A375 (cell line): ENCODE measurements around the gene USP53. TPM values are rescaled to one million over a fixed set of nuclear protein-coding genes. Genes with fewer than 3 reads are reported as not detected.

ENCODE experiments used
- total RNA-seq: library from RNA; depleted of rRNA; stranded (reverse); fragments of >200 nt; shearing (Covaris generic); gene quantifications from 2 replicates; pipeline ENCODE4 v1.2.3, GENCODE V29; 2014; rRNA removed

USP53 gene
- 35.7 and 45.4 TPM in 2 replicates for total RNA-seq

DNA sequence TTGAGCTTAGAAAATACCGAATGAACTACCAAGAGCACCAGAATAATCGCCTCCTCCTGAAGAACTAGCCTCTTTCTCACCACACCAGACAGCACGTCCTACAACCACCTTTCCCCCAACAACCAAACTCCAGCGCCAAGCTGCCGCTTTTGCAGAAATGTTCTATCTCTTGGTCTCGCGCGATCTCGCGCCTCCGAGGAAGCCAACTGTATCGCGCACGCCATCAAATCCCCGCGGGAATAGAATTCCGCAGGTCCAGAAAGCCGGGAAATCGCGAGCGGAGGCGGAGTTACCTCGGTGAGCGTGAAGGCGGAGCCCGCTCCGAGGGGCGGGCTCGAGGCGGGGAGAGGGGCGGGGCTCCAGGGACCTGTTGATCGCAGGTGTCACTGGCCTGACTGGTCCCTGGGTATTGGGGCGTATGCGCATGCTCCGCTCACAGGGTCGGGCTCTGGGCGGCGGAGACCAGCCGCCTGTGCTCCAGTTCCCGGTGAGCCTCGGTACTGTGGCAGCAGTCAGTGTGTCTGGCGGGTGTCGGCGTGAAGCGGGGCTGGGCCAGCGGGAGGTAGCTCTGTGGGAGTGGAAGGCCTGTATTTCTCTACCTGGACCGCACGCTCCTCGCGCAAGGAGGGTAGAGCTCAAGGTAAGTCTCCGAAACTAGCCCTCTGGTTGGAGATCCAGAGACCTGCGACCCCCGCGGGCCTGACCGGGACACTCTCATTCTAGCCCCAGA is at the start of gene USP53:
TSS of gene USP53 (plus strand) at position 480 of the 730 bp plus-strand sequence. CDS start 27,047 bp downstream, outside the sequence.

GRCh38 chr4:119321921-119322687 is 109.6 kb downstream of the USP53 start, which contains the start of gene FABP2:
TSS of gene FABP2 (minus strand) at chr4:119322138. CDS start at chr4:119322102, 36 bp downstream.

Other genes starting within 250 kb of the USP53 start
- gene MYOZ2, start 76.9 kb upstream of the USP53 start, total RNA-seq, result 0.24 TPM in 1 of 2 replicates, not detected in the other
- gene FABP2, start 109.4 kb downstream of the USP53 start, total RNA-seq, result not detected in 2 replicates